Activated CD4-positive, alpha-beta T cell treated with anti-CD3 and anti-CD28 coated beads, Interleukin-2, Interleukin-6, amounts not matched to agents 100 ng/mL and 50 ng/mL, durations not matched to agents 16 hours and 8 hours (primary cell): ENCODE results near the gene LARP1B.
"Not testable (repeated sequence)": the region's sequence is repeated elsewhere in the genome, so short reads cannot be mapped to it uniquely, and the experiment has no call there.

Source experiments
- DNase-seq: peaks from one replicate; pipeline ENCODE4 v3.0.0-alpha.2; 2020

Gene LARP1B

DNA sequence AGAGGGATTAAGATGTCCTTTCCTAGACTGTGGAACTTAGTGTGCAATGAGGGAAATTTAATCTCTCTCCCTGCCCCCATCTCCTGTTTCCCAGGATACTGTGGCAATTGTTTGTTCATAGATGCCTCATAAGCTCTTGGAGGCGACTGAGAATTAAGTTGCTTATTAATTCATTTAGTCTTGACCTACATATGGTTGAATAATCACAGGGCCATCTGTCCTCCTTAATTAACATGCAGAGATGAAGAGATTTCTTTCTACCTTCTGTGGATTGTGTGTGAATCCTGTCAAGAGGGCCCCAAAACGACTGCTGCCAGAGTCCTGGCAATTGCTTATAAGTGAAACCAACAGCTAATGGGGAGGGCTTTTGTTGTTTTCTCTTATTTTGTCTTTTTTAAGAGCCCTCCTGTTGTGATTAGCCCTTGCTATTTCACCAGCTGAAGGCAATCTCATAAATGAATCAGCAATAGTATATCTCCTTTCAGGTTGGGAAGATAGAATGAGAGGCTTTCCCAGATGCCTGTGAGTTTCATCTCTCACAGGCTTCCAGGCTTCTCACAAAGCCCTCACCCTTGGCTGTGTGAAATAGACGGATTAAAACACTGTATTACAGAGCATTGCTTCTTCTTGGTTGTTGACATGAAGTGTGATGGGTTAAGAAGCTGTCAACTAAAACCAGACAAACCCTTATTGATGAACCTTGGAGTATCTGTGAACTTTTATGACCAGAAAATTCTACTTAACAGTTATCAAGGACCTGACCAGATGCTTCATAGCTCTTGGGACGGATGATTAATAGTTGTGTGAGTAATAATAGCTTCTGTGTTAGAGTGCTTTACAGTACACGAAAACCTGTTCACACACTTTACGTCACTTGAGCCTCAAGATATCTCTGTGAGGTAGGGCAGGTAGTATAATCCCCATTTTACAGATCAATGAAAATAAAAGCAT lies 168.0 kb downstream of the LARP1B start:
- no peak for DNase-seq

GRCh38 chr4:128232719-128233118 lies 171.6 kb downstream of the LARP1B start:
- no peak for DNase-seq

- DNase-seq = no peak
Measured at GRCh38 chr4:128234836-128235235, 173.7 kb downstream of the LARP1B start.

GRCh38 chr4:128241019-128241418 lies 179.9 kb downstream of the LARP1B start:
- no peak for DNase-seq

DNA sequence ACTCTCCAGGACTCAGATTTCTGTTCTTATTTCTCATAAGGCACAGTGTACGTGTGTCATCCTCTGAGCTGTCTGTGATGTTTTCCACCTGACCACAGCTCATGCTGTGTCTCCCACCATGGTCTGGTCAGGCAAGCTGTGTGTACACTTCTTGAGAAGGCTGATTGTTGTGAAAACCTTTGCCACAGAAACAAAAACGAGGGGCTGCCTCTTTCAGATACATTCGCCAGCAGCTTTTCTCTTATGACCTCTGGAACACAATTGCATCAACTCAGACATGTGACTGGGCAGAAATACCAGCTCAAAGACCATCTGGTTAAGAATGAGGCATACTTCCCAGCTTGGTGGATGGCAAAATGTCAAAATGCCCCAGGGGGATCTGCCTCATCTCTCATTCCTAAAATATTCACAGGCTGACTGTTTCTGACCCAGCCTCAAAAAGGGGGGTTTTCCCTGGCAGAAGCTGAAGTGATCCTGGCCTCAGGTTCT lies 180.4 kb downstream of the LARP1B start:
- DNase-seq = no peak

DNA sequence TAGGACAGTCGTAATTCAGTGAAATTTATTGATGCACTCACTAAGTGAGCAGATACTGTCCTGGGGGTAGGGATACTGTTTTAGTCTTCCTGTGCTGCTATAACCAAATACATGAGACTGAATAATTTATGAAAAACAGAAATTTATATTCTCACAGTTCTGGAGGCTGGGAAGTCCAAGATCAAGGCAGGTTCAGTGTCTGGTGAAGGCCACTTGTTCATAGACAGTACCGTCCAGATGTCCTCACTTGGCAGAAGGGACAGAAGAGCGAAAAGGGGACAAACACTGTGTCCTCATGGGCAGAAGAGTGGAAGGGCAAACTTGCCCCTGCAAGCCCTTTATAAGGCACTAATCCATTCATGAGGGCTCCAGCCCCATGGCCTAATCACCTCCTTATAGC lies 180.9 kb downstream of the LARP1B start:
- no peak for DNase-seq

- no peak for DNase-seq
Measured at GRCh38 chr4:128242601-128243000, 181.5 kb downstream of the LARP1B start.

DNA sequence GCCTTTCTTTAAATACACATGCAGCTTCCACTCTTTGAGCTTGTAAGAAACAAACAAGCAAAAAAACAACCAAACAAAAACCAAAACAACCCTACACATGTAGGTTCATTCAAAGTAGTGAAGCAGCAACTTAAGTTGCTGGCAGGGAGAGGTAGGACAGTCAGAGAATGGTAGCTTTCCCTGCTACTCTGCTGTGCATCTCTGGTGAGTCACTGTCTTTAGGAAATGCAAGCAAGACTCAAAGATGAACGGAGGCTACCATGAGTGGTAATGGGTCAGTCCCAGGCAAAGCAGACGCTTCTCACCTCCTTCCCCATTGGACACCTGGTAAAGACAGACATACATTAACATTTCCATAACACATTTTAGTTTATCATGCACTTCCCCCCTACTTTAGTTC lies 183.3 kb downstream of the LARP1B start:
- no peak for DNase-seq

DNA sequence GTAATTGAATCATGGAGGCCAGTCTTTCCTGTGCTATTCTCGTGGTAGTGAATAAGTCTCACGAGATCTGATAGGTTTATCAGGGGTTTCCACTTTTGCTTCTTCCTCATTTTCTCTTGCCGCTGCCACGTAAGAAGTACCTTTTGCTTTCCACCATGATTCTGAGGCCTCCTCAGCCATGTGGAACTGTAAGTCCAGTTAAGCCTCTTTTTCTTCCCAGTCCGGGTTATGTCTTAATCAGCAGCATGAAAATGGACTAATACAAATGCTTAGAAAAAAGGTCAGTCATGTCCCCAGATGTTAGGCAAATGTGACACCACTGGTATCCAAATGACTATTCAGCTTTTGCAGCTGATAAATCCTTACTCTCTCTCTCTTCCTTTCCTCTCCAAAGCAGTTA lies 184.3 kb downstream of the LARP1B start:
- not testable (repeated sequence) for DNase-seq

- DNase-seq = no peak
Measured at GRCh38 chr4:128247906-128248305, 186.8 kb downstream of the LARP1B start.

- DNase-seq = no peak
Measured at GRCh38 chr4:128249787-128250668, 188.9 kb downstream of the LARP1B start.

- DNase-seq = no peak
Measured at GRCh38 chr4:128255906-128256305, 194.8 kb downstream of the LARP1B start.

- DNase-seq = no peak
Measured at GRCh38 chr4:128256539-128256938, 195.4 kb downstream of the LARP1B start.

DNA sequence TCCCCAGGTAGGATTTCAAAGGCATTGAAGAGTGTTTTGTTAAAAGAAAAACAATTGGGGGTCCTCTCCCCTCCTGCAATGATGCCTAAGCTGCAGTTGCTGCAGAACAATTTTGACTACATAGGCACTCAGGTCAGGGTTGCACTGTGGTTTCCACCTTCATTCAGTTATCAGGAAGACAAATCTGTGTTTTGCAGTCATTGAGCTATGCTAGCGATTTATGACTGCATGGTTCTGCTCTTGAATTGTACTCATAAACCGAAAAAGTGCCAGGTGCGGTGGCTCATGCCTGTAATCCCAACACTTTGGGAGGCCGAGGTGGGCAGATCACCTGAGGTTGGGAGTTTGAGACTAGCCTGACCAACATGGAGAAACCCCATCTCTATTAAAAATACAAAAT lies 197.1 kb downstream of the LARP1B start:
- not testable (repeated sequence) for DNase-seq

GRCh38 chr4:128259889-128260288 lies 198.8 kb downstream of the LARP1B start:
- not testable (repeated sequence) for DNase-seq
